ENCODE measurements around the gene ZMYND19.

DNA sequence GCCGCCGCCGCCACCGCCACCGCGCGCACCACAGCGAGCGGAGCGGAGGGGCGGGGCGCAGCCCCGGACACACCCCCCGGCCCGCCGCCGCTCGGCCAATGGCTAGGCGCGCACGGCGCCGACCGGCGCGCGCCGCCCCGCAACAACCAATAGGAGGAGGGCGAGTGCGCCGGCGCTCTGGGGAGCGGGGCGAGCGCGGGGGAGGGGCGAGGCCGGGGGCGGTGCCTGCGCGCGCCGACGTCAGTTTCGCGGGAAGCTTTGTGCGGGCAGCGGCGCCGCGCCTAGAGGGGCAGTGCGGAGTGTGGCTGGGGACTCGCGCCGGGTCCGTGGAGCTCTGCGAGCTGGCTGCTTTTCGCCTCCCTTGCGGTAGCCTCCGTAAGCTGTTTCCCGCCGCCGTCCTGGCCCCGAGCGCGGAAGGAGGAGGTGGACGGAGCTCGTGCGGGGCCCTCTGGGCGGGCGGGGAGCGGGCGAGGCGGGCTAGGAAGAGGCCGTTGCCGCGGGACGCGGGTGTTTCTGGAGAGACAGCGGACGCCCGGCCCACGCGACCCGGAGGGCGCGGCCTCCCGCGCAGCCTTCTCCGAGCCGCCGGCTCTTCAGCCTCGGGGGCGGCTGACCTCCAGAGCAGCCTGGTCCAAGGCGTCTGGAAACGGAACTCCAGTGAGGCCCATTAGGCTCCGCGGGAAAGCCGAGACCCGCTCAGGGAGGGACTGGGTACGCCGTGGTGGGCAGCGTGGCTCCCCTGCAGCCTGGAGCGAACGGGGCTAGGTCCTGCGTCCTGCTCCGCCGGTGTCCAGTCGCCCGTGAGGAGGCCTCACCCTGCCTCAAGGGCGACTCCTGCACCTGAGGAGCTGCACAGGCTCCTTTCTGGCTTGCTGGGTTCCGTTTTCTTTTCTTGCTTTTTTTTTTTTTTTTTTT is at the start of gene ZMYND19:
- no peak for TF ChIP-seq FOXM1 (IDR thresholded peaks at IDR 0.05; ENCODE audit: borderline replicate concordance)
- TF ChIP-seq BHLHE40 (IDR thresholded peaks at IDR 0.05; ENCODE audit: borderline replicate concordance) = no peak
- TF ChIP-seq, protein P1, sequence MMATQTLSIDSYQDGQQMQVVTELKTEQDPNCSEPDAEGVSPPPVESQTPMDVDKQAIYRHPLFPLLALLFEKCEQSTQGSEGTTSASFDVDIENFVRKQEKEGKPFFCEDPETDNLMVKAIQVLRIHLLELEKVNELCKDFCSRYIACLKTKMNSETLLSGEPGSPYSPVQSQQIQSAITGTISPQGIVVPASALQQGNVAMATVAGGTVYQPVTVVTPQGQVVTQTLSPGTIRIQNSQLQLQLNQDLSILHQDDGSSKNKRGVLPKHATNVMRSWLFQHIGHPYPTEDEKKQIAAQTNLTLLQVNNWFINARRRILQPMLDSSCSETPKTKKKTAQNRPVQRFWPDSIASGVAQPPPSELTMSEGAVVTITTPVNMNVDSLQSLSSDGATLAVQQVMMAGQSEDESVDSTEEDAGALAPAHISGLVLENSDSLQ (IDR thresholded peaks at IDR 0.05) = no peak
- TF ChIP-seq SP1 (IDR thresholded peaks at IDR 0.05) = no peak
- TF ChIP-seq HDGF (IDR thresholded peaks at IDR 0.05; ENCODE audit: borderline replicate concordance) = no peak
- TF ChIP-seq SUZ12 (IDR thresholded peaks at IDR 0.05) = no peak
- TF ChIP-seq FOXA1 (IDR thresholded peaks at IDR 0.05) = no peak
- no peak for TF ChIP-seq LEF1 (IDR thresholded peaks at IDR 0.05; ENCODE audit: borderline replicate concordance)

Data from HEK293T (cell line).